HG02763 (cell line): ENCODE data around the gene LYZL6.
A peak's percentile ranks its signal among the peaks of the same experiment; 100 is the strongest.
"Not testable (repeated sequence)": the region's sequence is repeated elsewhere in the genome, so short reads cannot be mapped to it uniquely, and the experiment has no call there.

Experiments used
- ATAC-seq: cut with Tn5 transposase; IDR thresholded peaks from one replicate; pipeline ENCODE4 v1.9.1; 2021; ENCODE audit warnings: mild to moderate bottlenecking, moderate library complexity; ENCODE audit not compliant: unreplicated experiment

LYZL6 gene

GRCh38 chr17:35948092-35948491 is 4.6 kb upstream of the LYZL6 start:
- ATAC-seq, result no peak

GRCh38 chr17:35947156-35947585 is 3.7 kb upstream of the LYZL6 start:
- no peak for ATAC-seq

GRCh38 chr17:35944151-35944550 is 638 bp upstream of the LYZL6 start:
- no peak for ATAC-seq

GRCh38 chr17:35942588-35943186 is 826 bp downstream of the LYZL6 start:
- no peak for ATAC-seq

GRCh38 chr17:35938492-35938891 is 5.0 kb downstream of the LYZL6 start:
- ATAC-seq, result not testable (repeated sequence)

DNA sequence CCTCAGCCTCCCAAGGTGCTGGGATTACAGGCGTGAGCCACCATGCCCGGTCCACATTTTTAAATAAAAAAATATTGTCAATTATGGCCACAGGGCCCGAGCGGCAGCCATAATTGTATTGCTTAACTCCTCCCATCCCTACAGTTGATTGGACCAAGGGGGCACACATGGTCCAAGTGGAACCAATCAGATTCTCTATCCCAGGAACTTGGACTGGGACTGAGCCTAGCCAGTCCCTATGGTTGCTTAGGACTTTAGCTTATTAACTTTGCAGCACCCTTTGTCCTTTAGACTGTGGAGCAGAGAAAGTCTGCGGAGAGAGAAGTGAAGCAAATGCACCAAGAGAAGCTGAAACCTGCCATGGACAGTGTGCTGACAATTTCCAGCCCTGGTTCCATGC is 7.5 kb downstream of the LYZL6 start:
- no peak for ATAC-seq

DNA sequence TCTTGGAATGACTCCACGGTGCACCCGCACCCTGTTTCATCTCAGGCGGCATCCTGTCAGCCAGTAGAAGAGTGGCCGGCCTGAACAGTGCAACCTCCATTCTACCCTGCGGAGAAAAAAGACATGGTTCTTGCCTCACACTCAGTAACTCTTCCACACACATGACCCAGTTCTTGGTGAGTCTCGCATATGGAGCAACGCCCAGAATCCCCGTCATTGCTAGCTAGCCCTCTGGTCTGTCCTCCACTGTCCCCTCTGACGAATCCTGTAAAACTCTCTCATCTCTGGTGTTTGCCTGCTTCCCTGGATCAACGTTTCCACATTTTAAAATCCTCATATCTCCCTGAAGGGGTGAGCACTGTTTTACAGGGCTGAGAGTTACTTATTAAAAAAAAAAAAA is 8.8 kb downstream of the LYZL6 start:
- ATAC-seq, result no peak

DNA sequence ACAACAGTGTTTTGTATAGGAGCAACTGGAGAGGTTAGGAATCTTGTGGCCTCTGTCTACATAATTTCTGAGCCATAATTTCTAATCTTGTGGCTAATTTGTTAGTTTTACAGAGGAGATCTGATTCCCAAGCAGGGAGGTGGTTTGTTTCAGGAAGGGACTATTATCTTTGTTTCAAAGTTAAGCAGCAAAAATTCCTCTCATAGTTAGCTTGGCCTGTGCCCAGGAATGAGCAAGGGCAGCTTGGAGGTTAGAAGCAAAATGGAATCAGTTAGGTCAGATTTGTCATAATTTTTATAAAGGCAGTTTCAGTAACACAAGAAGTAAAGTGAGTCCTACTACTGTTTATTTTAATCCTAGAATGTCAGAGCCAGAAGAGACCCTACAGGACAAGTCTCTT is 10.9 kb downstream of the LYZL6 start:
- no peak for ATAC-seq

DNA sequence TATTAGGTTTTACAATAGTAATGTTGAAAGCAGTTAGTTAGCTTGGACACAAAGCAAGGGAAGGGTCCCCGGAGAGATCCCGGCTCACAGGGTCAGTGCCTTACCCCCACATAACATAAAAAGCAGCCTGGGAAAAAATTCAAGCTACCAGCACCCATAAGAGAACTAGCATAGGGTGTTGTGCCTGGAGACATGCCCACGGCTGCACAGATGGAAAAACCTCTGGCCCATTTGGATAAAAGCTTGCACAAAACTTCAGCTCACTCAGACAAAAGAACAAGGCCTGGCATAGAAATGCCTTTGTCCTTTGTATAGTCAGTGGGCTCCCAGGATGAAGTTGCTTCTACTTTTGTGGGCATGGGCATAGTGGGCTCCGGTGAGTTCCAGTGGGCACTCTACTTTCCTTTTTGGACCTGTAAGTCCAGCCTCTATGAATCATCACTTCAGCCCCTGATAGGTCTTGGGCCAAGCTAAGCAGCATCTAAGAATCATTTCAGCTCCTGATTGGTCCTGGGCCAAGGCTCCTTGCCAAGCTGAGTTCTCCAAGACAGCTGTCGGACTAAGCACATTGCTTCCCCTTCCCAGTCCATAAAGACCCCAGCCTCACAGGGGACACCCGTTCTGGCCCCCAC is 11.6 kb downstream of the LYZL6 start:
- ATAC-seq, result no peak

DNA sequence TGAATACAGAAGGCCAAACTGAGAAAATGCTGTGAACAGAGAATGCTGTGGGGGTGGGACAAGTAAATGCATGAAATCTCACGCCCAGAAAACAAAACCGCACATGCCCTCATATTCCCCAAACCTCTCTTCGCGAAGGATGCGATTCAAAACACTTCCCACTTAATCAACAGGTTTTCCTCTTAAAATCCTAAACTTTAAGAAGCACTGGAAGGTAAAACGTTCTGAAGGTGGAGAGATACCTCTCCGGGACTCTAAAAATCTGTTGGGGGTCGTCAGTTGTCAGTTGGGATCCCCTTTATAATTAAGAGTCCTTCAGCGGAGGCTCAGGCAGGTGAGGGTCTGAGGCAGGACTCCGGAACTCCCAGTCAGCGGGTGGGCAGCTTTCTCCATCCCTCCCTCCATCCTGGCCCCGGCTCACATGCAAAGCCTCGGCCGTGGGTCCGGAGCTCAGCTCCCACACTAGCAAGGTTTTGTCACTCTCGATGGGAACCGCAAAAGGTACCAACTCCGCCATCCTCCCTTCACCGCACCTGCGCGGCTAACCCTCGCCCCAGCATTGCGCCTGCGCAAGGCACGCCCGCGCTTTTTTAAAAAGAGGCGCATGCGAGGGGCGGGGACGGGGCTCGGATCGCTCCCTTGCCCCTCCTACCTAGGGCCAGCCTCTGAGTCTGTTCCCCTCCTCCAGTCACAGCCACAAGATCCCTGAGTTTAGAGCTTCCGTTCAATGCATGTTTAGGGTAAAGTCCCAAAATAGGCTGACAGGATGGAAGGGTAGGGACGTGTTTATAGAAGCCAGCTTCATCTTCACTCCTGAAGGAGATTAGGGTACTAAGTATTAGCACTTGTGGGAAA is 13.1 kb downstream of the LYZL6 start, which contains the start of gene RDM1:
TSS of gene RDM1 (minus strand) at position 563 of the 855 bp plus-strand sequence. CDS start at position 517, 46 bp downstream.
- ATAC-seq, result peak; percentile 67

DNA sequence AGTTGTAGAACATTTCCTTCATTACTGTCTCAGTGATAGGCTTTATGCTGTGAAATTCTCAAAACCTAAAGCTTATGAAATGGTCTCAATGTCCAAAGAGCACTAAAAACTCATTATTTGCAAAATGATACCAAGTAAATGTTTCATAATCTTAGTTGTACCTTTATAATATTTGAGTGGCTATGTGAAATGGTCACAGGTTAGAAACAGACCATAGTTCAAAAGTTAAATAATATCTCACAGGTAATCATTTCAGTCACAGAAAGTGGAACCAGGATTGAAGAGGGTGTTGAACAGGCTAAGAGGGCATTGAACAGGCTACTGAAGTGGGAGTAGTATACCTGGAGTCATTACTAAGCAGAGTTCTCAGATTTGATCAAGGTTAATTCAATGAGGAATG is 15.8 kb downstream of the LYZL6 start:
- ATAC-seq, result no peak

DNA sequence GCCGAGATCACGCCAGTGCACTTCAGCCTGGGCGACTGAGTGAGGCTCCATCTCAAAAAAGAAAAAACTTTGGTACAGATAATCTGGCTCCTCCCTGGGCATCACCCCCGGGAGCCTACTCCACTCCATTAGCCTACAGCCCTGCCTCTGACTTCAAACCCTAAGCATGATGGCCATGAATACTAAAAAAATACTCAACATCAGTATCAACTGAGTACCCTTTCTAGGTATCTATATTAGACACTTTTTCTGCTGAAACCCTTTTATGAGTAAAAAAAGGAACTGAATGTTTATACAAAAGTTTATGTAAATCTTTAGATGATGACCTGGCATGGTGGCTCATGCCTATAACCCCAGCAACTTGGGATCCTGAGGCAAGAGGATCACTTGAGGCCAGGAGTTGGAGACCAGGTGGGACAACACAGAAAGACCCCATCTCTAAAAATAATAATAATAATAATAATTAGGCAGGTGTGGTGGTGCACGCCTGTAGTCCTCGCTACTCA is 19.9 kb downstream of the LYZL6 start:
- ATAC-seq, result no peak

- ATAC-seq, result no peak
These were observed 23.3 kb downstream of the LYZL6 start for GRCh38 chr17:35920229-35920628.

DNA sequence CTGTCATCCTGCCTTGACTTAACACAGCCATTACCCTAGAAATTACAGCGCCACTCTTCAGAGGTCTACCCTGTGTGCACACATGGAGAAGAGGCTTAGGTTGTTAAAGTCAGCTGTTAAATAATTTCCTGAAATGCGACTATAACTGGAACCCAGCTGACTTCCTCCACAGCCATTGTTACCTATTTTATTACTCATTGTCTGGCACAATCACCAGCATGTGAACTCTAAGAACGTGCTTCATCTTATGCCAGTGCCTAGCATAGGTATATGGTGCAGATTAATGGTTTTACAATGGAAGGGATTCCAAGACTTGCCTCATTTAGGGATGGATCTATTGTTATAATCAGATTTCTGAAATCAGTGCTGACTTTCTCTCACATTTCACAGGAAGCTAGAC is 24.8 kb downstream of the LYZL6 start:
- no peak for ATAC-seq

DNA sequence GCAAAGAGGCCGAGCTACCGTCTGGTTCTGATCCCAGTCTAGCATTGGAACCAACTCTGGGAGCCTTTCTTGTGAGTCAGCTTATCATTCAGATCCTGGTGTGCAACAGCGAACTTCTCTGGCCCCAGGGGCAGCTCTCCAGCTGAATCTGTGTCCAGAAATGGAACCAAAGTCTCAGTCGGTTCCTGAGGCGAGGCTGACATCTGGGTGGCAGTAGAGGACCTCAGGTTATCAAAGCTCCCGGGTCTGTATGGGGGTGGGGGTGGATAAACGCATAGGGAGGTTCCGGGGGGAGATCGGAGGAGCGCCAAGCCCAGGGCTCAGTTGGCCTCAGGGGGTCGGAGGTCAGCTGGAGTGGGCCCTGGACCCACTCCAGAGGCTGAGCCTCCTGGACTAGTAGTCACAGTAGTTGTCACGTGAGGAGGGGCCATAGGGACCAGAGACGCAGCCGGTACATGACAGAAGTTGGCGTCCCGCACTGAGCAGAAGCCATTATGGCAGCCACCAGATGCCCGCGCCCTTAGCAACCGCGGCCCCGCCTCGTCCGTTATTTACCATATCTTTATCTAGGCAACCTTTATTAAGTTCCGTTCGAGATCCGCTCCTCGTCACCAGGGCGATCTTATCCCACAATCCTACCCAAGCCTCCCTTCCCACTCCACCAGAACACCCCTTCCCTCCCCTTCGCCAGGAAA is 25.8 kb downstream of the LYZL6 start:
- no peak for ATAC-seq

DNA sequence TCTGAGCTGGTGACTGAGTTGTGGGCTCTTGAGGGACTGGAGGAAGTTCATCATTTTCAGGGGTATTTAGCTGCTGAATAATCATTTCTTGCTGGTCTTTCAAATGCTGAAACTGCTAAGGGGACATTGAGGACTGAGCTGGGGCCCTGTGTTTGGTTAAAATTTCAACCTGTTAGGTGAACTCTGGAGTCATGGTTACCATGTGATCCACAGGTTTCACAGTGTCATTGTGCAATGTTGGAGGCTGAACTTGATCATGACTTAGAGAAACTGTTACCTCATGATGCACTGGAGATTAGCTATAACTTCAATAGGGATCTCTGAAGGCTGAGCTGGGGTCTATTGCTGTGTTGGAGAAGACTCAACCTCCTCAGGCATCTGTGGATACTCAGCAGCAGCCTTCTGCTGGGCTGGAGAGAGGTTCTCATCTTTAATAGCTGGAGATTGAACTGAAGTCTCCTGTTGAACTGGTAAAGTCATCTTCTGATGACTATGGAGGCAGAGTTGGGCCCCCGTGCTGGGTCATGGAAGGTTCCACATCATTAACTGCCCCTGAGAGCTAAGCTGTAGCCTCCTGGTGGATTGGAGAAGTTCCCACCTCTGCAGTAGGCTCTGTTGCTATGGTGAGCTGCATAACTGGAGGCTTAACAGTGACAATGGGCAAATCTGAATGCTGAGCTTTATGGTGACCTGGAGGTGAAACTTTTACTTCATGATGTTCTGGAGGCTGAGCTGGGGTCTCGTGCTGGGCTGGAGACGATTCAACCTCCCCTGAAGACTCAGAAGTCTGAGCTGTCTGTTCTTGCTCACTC is 28.2 kb downstream of the LYZL6 start:
- ATAC-seq, result no peak

DNA sequence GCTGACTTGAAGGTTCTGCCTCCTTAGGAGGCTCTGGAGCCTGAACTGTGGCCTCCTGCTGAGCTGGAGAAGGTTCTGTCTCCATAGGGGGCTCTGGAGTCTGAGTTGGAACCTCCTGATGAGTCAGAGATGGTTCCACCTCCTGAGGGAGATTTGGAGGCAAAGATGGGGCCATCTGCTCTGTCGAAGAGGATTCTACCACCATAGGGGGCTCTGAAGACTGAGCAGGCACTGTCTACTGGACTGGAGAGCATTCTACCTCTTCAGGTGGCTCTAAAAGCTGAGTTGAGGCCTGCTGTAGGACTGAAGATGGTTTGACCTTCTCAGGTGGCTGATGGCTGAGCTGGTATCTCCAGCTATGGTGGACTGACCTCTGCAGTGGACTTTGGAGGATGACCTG is 29.2 kb downstream of the LYZL6 start:
- ATAC-seq, result no peak

GRCh38 chr17:35913609-35914008 is 29.9 kb downstream of the LYZL6 start:
- no peak for ATAC-seq

DNA sequence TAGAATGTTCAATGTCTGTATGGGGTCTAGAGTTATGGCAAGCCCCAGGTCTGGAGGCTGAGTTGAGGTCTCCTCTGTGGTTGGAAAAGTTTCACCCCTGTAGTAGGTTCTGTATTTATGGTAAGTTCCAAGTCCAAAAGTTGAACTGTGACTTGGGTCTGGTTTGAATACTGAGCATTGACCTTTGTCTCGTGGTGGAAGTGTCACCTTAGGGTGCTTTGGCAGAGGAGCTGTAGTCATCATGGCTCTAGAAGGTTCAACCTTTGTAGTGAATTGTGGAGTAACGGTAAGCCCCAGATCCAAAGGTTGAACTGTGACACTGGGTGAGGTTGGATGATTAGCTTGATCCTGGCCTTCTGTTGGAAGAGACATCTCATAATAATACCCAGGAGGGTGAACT is 30.6 kb downstream of the LYZL6 start:
- ATAC-seq, result no peak

GRCh38 chr17:35912339-35912912 is 31.1 kb downstream of the LYZL6 start:
- no peak for ATAC-seq
